ENCODE results near the gene SLC35F5. TPM values are rescaled to one million over a fixed set of nuclear protein-coding genes. Genes with fewer than 3 reads are reported as not detected.

Gene SLC35F5
- total RNA-seq, 1 donor from 2014 or later = 52.0 TPM

DNA sequence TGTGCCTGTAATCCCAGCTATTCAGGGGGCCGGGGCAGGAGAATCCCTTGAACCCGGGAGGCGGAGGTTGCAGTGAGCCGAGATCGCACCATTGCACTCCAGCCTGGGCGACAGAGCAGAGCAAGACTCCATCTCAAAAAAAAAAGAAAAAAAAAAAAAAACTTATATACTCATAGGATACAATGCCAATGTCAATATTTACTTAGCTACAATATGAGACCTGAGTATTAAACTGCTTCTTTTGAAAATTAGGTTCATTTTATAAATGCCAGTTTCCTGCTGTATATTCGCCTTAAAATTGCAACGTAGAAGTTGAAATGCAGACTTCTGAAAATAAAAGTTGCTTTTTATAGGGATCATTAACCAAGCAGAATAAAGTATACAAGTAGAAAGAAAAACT, 2.3 kb downstream of the SLC35F5 start:
- no peak overlapping the region for H3K27ac Mint-ChIP-seq
- H3K9me3 Mint-ChIP-seq (ENCODE audit: low read depth) = no peaks in the 10 kb centered on the region
- H3K27me3 Mint-ChIP-seq = no peaks in the 10 kb centered on the region
- TF ChIP-seq, protein P1, sequence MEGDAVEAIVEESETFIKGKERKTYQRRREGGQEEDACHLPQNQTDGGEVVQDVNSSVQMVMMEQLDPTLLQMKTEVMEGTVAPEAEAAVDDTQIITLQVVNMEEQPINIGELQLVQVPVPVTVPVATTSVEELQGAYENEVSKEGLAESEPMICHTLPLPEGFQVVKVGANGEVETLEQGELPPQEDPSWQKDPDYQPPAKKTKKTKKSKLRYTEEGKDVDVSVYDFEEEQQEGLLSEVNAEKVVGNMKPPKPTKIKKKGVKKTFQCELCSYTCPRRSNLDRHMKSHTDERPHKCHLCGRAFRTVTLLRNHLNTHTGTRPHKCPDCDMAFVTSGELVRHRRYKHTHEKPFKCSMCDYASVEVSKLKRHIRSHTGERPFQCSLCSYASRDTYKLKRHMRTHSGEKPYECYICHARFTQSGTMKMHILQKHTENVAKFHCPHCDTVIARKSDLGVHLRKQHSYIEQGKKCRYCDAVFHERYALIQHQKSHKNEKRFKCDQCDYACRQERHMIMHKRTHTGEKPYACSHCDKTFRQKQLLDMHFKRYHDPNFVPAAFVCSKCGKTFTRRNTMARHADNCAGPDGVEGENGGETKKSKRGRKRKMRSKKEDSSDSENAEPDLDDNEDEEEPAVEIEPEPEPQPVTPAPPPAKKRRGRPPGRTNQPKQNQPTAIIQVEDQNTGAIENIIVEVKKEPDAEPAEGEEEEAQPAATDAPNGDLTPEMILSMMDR (IDR thresholded peaks at IDR 0.05; ENCODE audit: unreplicated experiment) = no peak
- H3K36me3 Mint-ChIP-seq (ENCODE audit: insufficient read depth) = peaks cover 11% of the 10 kb centered on the region
- H3K4me1 Mint-ChIP-seq (ENCODE audit: low read depth) = peaks cover 13% of the 10 kb centered on the region
- H3K4me3 Mint-ChIP-seq (ENCODE audit: low read depth) = no peak overlapping the region
- DNase-seq (ENCODE audit: low spot score, unreplicated experiment) = no peak

DNA sequence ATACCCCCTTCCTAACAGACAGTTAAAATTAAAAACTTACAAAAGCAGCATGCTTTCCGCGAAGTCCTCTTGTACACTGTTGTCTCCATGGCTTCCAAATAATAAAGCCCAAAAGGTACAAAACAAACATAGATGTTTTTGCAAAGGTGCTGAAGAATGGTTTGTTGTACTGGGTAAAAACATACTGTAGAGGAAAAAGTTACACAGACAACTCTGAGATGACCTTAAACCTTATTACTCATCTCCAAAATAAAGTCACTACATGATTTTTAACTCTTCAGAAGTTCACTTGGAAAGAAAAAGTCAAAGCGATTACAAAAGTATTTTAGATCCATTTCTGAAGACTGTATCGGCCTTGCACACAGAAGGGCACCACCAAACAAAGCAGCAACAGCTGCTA, 6.1 kb downstream of the SLC35F5 start:
- H3K36me3 Mint-ChIP-seq (ENCODE audit: insufficient read depth) = peaks cover 15% of the 10 kb centered on the region
- H3K4me3 Mint-ChIP-seq (ENCODE audit: low read depth) = no peak overlapping the region
- H3K27me3 Mint-ChIP-seq = no peaks in the 10 kb centered on the region
- no peaks in the 10 kb centered on the region for H3K9me3 Mint-ChIP-seq (ENCODE audit: low read depth)
- TF ChIP-seq, protein P1 (IDR thresholded peaks at IDR 0.05; ENCODE audit: unreplicated experiment) = no peak
- no peak for DNase-seq (ENCODE audit: low spot score, unreplicated experiment)
- peaks cover 8% of the 10 kb centered on the region for H3K4me1 Mint-ChIP-seq (ENCODE audit: low read depth)
- H3K27ac Mint-ChIP-seq = no peak overlapping the region

- no peaks in the 10 kb centered on the region for H3K9me3 Mint-ChIP-seq (ENCODE audit: low read depth)
- peak overlapping the region; percentile 65 for H3K27ac Mint-ChIP-seq
- H3K36me3 Mint-ChIP-seq (ENCODE audit: insufficient read depth) = peaks cover 10% of the 10 kb centered on the region
- no peak overlapping the region for H3K4me3 Mint-ChIP-seq (ENCODE audit: low read depth)
- no peak for DNase-seq (ENCODE audit: low spot score, unreplicated experiment)
- no peaks in the 10 kb centered on the region for H3K4me1 Mint-ChIP-seq (ENCODE audit: low read depth)
- H3K27me3 Mint-ChIP-seq = no peaks in the 10 kb centered on the region
- TF ChIP-seq, protein P1 (IDR thresholded peaks at IDR 0.05; ENCODE audit: unreplicated experiment) = no peak
Observed at GRCh38 chr2:113741091-113741490, 15.4 kb downstream of the SLC35F5 start.

- TF ChIP-seq, protein P1 (IDR thresholded peaks at IDR 0.05; ENCODE audit: unreplicated experiment) = no peak
- no peaks in the 10 kb centered on the region for H3K4me1 Mint-ChIP-seq (ENCODE audit: low read depth)
- no peaks in the 10 kb centered on the region for H3K27me3 Mint-ChIP-seq
- H3K9me3 Mint-ChIP-seq (ENCODE audit: low read depth) = no peaks in the 10 kb centered on the region
- H3K4me3 Mint-ChIP-seq (ENCODE audit: low read depth) = no peak overlapping the region
- peak overlapping the region; percentile 37 for H3K27ac Mint-ChIP-seq
- peaks cover 10% of the 10 kb centered on the region for H3K36me3 Mint-ChIP-seq (ENCODE audit: insufficient read depth)
- DNase-seq (ENCODE audit: low spot score, unreplicated experiment) = no peak
Observed at GRCh38 chr2:113739849-113740248, 16.6 kb downstream of the SLC35F5 start.

- Mint-ChIP-seq H3K27me3 (no peaks in the 10 kb centered on the region), H3K36me3 (ENCODE audit: insufficient read depth) (peaks cover 6% of the 10 kb centered on the region), H3K9me3 (ENCODE audit: low read depth) (no peaks in the 10 kb centered on the region), H3K4me1 (ENCODE audit: low read depth) (no peaks in the 10 kb centered on the region), H3K27ac (no peak overlapping the region), H3K4me3 (ENCODE audit: low read depth) (no peak overlapping the region)
- DNase-seq (ENCODE audit: low spot score, unreplicated experiment) = no peak
- TF ChIP-seq, protein P1 (IDR thresholded peaks at IDR 0.05; ENCODE audit: unreplicated experiment) = no peak
Observed at GRCh38 chr2:113734185-113734584, 22.3 kb downstream of the SLC35F5 start.
